Measurements from ENCODE around the gene NFIC.

DNA sequence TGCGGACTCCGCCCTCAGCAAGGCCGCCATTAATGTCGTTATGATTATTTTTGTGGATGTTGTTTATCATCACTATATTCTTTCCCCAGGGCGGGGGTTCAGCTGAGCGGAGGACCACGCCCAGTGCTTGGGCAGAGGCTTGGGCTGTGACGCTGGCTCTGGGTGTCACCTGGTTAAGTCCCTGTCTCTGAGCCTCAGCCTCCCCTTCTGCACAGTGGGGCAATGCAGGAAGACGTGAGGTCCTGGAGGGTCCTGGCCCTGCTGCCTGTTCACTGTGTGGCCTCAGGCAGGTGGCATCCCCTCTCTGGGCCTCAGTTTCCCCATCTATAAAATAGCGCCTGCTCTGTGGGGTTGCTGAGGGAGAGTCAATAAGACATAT is 32.5 kb downstream of the NFIC start:
- TF ChIP-seq CTCF (IDR thresholded peaks at IDR 0.05) (no peak), POLR2A (IDR thresholded peaks at IDR 0.05) (no peak)

Measured in Peyer's patch (tissue), 4 donors.